Hematopoietic multipotent progenitor cell treated with erythropoietin and hydrocortisone succinate and interleukin-3 and kit ligand, for 4 days (in vitro differentiated cells): ENCODE data around the gene AP4M1.
"Not testable (repeated sequence)": the region's sequence is repeated elsewhere in the genome, so short reads cannot be mapped to it uniquely, and the experiment has no call there.

Experiments
- DNase-seq: peaks from one replicate; pipeline ENCODE4 v3.0.0-alpha.2; 2015

The AP4M1 gene

GRCh38 chr7:100109521-100110163 lies 8.2 kb downstream of the AP4M1 start:
- DNase-seq = no peak

GRCh38 chr7:100111156-100111555 lies 9.7 kb downstream of the AP4M1 start:
- no peak for DNase-seq

- DNase-seq = no peak
Measured at GRCh38 chr7:100111914-100112313, 10.5 kb downstream of the AP4M1 start.

- no peak for DNase-seq
Measured at GRCh38 chr7:100115026-100115425, 13.6 kb downstream of the AP4M1 start.

GRCh38 chr7:100118388-100119071 lies 17.1 kb downstream of the AP4M1 start:
- peak; percentile 70 for DNase-seq

GRCh38 chr7:100119072-100119969 lies 17.9 kb downstream of the AP4M1 start, which contains the start of the genes CNPY4 and TAF6:
TSS of gene CNPY4 (plus strand) at chr7:100119634. CDS start at chr7:100119745, 111 bp downstream.
TSS of gene TAF6 (minus strand) at chr7:100119358. CDS start at chr7:100114209, 5,149 bp downstream.
- peak; percentile 98 for DNase-seq

GRCh38 chr7:100119970-100120732 lies 18.7 kb downstream of the AP4M1 start:
- peak; percentile 78 for DNase-seq

GRCh38 chr7:100120733-100121036 lies 19.2 kb downstream of the AP4M1 start:
- DNase-seq = no peak

- no peak for DNase-seq
Measured at GRCh38 chr7:100122067-100122466, 20.6 kb downstream of the AP4M1 start.

- peak; percentile 90 for DNase-seq
Measured at GRCh38 chr7:100122568-100122967, 21.1 kb downstream of the AP4M1 start.

GRCh38 chr7:100124301-100125230 lies 23.1 kb downstream of the AP4M1 start:
- DNase-seq = peak; percentile 51

GRCh38 chr7:100126239-100126930 lies 24.9 kb downstream of the AP4M1 start:
- DNase-seq = no peak

GRCh38 chr7:100126931-100127865 lies 25.8 kb downstream of the AP4M1 start, which contains the start of gene MBLAC1:
TSS of gene MBLAC1 (plus strand) at chr7:100126967. CDS start at chr7:100127396, 429 bp downstream.
- peak; percentile 96 for DNase-seq

- DNase-seq = peak; percentile 69
Measured at GRCh38 chr7:100127866-100128636, 26.6 kb downstream of the AP4M1 start.

- DNase-seq = no peak
Measured at GRCh38 chr7:100128637-100128963, 27.2 kb downstream of the AP4M1 start.

GRCh38 chr7:100130220-100130607 lies 28.8 kb downstream of the AP4M1 start:
- DNase-seq = not testable (repeated sequence)

- DNase-seq = peak; percentile 85
Measured at GRCh38 chr7:100130608-100131453, 29.4 kb downstream of the AP4M1 start.

GRCh38 chr7:100132126-100132525 lies 30.7 kb downstream of the AP4M1 start:
- DNase-seq = no peak
